ENCODE results near the gene NACC1. TPM values are rescaled to one million over a fixed set of nuclear protein-coding genes. Genes with fewer than 3 reads are reported as not detected.

NACC1 gene
- total RNA-seq, 2 experiments from 2014 or later = 13.0 to 13.5 TPM

- Mint-ChIP-seq H3K4me1 (ENCODE audit: low read depth) (no peaks in the 10 kb centered on the region), H3K27me3 (no peaks in the 10 kb centered on the region), H3K4me3 (no peak overlapping the region), H3K27ac (no peak overlapping the region), H3K36me3 (ENCODE audit: low read depth) (no peaks in the 10 kb centered on the region), H3K9me3 (no peaks in the 10 kb centered on the region)
- no peaks in the 10 kb centered on the region for H3K27me3 ChIP-seq (ENCODE audit: control insufficient read depth in 1 of 2, insufficient read depth in 2 of 2, low read length in 2 of 2)
- DNase-seq (no peak), ATAC-seq (ENCODE audit: poor library complexity) (no peak)
- POLR2A ChIA-PET = no interaction called here
- no peak overlapping the region for H3K27ac ChIP-seq (ENCODE audit: low read depth in 1 of 2, low read length in 2 of 2)
- no peak for TF ChIP-seq CTCF (IDR thresholded peaks at IDR 0.05)
- H3K4me3 ChIP-seq (ENCODE audit: low read length) = no peak overlapping the region
- H3K4me1 ChIP-seq (ENCODE audit: insufficient read depth, low read length) = peaks cover 12% of the 10 kb centered on the region
- H3K36me3 ChIP-seq (ENCODE audit: insufficient read depth, low read length) = no peaks in the 10 kb centered on the region
- intact Hi-C loops (cut with DNase I, micrococcal nuclease) = no loop called here
- H3K9me3 ChIP-seq (ENCODE audit: control insufficient read depth in 1 of 2, insufficient read depth in 1 of 2, low read length in 2 of 2) = no peaks in the 10 kb centered on the region
- CTCF ChIA-PET = no interaction called here
Measured at GRCh38 chr19:13083627-13084026, 34.4 kb upstream of the NACC1 start.

GRCh38 chr19:13085666-13086065, 32.4 kb upstream of the NACC1 start:
- DNase-seq (no peak), ATAC-seq (ENCODE audit: poor library complexity) (no peak)
- intact Hi-C loops (cut with DNase I, micrococcal nuclease) = no loop called here
- no peak overlapping the region for H3K27ac Mint-ChIP-seq
- no peaks in the 10 kb centered on the region for H3K36me3 Mint-ChIP-seq (ENCODE audit: low read depth)
- H3K4me3 Mint-ChIP-seq = no peak overlapping the region
- no peaks in the 10 kb centered on the region for H3K4me1 Mint-ChIP-seq (ENCODE audit: low read depth)
- Histone ChIP-seq H3K4me3 (ENCODE audit: low read length) (no peak overlapping the region), H3K4me1 (ENCODE audit: insufficient read depth, low read length) (no peaks in the 10 kb centered on the region), H3K9me3 (ENCODE audit: control insufficient read depth in 1 of 2, insufficient read depth in 1 of 2, low read length in 2 of 2) (no peaks in the 10 kb centered on the region), H3K27me3 (ENCODE audit: control insufficient read depth in 1 of 2, insufficient read depth in 2 of 2, low read length in 2 of 2) (no peaks in the 10 kb centered on the region), H3K36me3 (ENCODE audit: insufficient read depth, low read length) (no peaks in the 10 kb centered on the region), H3K27ac (ENCODE audit: low read depth in 1 of 2, low read length in 2 of 2) (no peak overlapping the region)
- no peaks in the 10 kb centered on the region for H3K27me3 Mint-ChIP-seq
- no peaks in the 10 kb centered on the region for H3K9me3 Mint-ChIP-seq
- ChIA-PET CTCF (interaction anchor here (0.5 kb wide), 1 partner anchor 128 kb away, joined by 3 read pairs; no protein-coding TSS in a partner anchor), POLR2A (no interaction called here)
- TF ChIP-seq CTCF (IDR thresholded peaks at IDR 0.05) = no peak

GRCh38 chr19:13086341-13086740, 31.7 kb upstream of the NACC1 start:
- H3K27me3 ChIP-seq (ENCODE audit: control insufficient read depth in 1 of 2, insufficient read depth in 2 of 2, low read length in 2 of 2) = no peaks in the 10 kb centered on the region
- no peak for DNase-seq
- H3K4me1 ChIP-seq (ENCODE audit: insufficient read depth, low read length) = no peaks in the 10 kb centered on the region
- Mint-ChIP-seq H3K27ac (no peak overlapping the region), H3K4me1 (ENCODE audit: low read depth) (no peaks in the 10 kb centered on the region), H3K9me3 (no peaks in the 10 kb centered on the region), H3K36me3 (ENCODE audit: low read depth) (no peaks in the 10 kb centered on the region), H3K27me3 (no peaks in the 10 kb centered on the region), H3K4me3 (no peak overlapping the region)
- no peak for ATAC-seq (ENCODE audit: poor library complexity)
- TF ChIP-seq CTCF (IDR thresholded peaks at IDR 0.05) = no peak
- H3K36me3 ChIP-seq (ENCODE audit: insufficient read depth, low read length) = no peaks in the 10 kb centered on the region
- no peak overlapping the region for H3K4me3 ChIP-seq (ENCODE audit: low read length)
- H3K27ac ChIP-seq (ENCODE audit: low read depth in 1 of 2, low read length in 2 of 2) = no peak overlapping the region
- intact Hi-C loops (cut with DNase I, micrococcal nuclease) = no loop called here
- ChIA-PET POLR2A (no interaction called here), CTCF (interaction anchor here (0.5 to 0.6 kb wide), 2 partner anchors 46 to 129 kb away, joined by 3 to 4 read pairs; no protein-coding TSS in a partner anchor)
- H3K9me3 ChIP-seq (ENCODE audit: control insufficient read depth in 1 of 2, insufficient read depth in 1 of 2, low read length in 2 of 2) = no peaks in the 10 kb centered on the region
